ENCODE data around the gene KRT82. TPM values are rescaled to one million over a fixed set of nuclear protein-coding genes. Genes with fewer than 3 reads are reported as not detected.

Gene KRT82
- total and polyA plus RNA-seq, 2 of the 8 experiments (the other 6 are each of a cell fraction or from before 2014, with no cell fraction given) = not detected

GRCh38 chr12:52455821-52456220, 49.7 kb upstream of the KRT82 start:
- H2AFZ ChIP-seq (ENCODE audit: low read length) = no peak overlapping the region
- no peak overlapping the region for H4K5ac ChIP-seq (ENCODE audit: insufficient read length, low read depth, low read length)

More at GRCh38 chr12:52455821-52456220, 49.7 kb upstream of the KRT82 start:
- H3K4ac ChIP-seq (replicated peaks; ENCODE audit: insufficient read length, low read depth, low read length) = no peak overlapping the region
- no peaks in the 10 kb centered on the region for H3K27me3 ChIP-seq (replicated peaks in 1 of 4; ENCODE audit: control insufficient read depth in 3 of 4, extremely low read depth in 1 of 4, insufficient read depth in 3 of 4, low read length in 3 of 4)
- DNase-seq (ENCODE audit: low read depth in 1 of 2, low spot score in 2 of 2) (no peak), FAIRE-seq (no peak)
- no peaks in the 10 kb centered on the region for H4K20me1 ChIP-seq (replicated peaks in 1 of 2; ENCODE audit: control insufficient read depth in 1 of 2, insufficient read depth in 2 of 2, low read length in 2 of 2)
- no peak overlapping the region for H3K23ac ChIP-seq (ENCODE audit: insufficient read length)
- no peak overlapping the region for H3K4me3 ChIP-seq (ENCODE audit: extremely low read depth in 1 of 4, insufficient read depth in 2 of 4, low read depth in 3 of 4, low read length in 4 of 4)
- H3K79me1 ChIP-seq (ENCODE audit: low read depth, low read length) = no peaks in the 10 kb centered on the region
- no peaks in the 10 kb centered on the region for H3K36me3 ChIP-seq (ENCODE audit: control insufficient read depth in 2 of 4, insufficient read depth in 4 of 4, low read length in 3 of 4)
- H3K18ac ChIP-seq (ENCODE audit: extremely low read depth, low read length) = no peak overlapping the region
- H2BK15ac ChIP-seq (ENCODE audit: low read length) = 0 out of 2 replicates have a peak overlapping the region, but pooled peaks have one; percentile 72
- H2AK5ac ChIP-seq (ENCODE audit: low read depth, low read length) = no peak overlapping the region
- H3K23me2 ChIP-seq (ENCODE audit: low read depth, low read length) = no peaks in the 10 kb centered on the region
- no peak overlapping the region for H3K4me2 ChIP-seq (ENCODE audit: insufficient read depth in 1 of 2, low read depth in 2 of 2, low read length in 2 of 2)
- H4K91ac ChIP-seq (replicated peaks; ENCODE audit: insufficient read length, low read length) = no peak overlapping the region
- ChIA-PET POLR2A (ENCODE audit: partially characterized antibody) (interaction anchor here (0.5 kb wide), 1 partner anchor 85 kb away, joined by 3 read pairs; no protein-coding TSS in a partner anchor), CTCF (ENCODE audit: partially characterized antibody) (interaction anchor here (1.0 kb wide), 1 partner anchor 11 kb away, joined by 3 read pairs; no protein-coding TSS in a partner anchor)
- no peak overlapping the region for H3K27ac ChIP-seq (ENCODE audit: low read depth, low read length)
- H2BK120ac ChIP-seq (replicated peaks; ENCODE audit: low read depth, low read length) = no peak overlapping the region
- no peak overlapping the region for H2BK5ac ChIP-seq (ENCODE audit: low read depth, low read length)
- 82% methylated on average over 1 of the region's 1 CpG; no CpG with 5 or more reads in 1 of the 2 experiments for WGBS, 2 experiments (ENCODE audit: extremely low coverage in 1 of 2, insufficient coverage in 1 of 2, insufficient read length in 1 of 2, insufficient replicate concordance in 2 of 2, low coverage in 1 of 2, low lambda C conversion rate in 2 of 2, missing lambda C conversion rate in 1 of 2)
- no peak overlapping the region for H2BK20ac ChIP-seq (ENCODE audit: low read length)
- no peak overlapping the region for H3K56ac ChIP-seq (replicated peaks; ENCODE audit: insufficient read length, low read depth, low read length)
- H3K14ac ChIP-seq (ENCODE audit: insufficient read length) = no peak overlapping the region
- H3K79me2 ChIP-seq (ENCODE audit: control insufficient read depth in 1 of 2, insufficient read depth in 2 of 2, low read length in 2 of 2) = no peaks in the 10 kb centered on the region
- H2BK12ac ChIP-seq (ENCODE audit: low read depth, low read length) = peak overlapping the region; percentile 39; the same call in 1 of the 2 replicates
- no peak for TF ChIP-seq SIX5 (IDR thresholded peaks at IDR 0.05; ENCODE audit: low read depth, low read length)
- TF ChIP-seq CEBPB (IDR thresholded peaks at IDR 0.05; ENCODE audit: low read depth, low read length) = peak; percentile 41; the same call in 1 of the 2 replicates
- H3K9ac ChIP-seq (replicated peaks in 1 of 4; ENCODE audit: extremely low read depth in 1 of 4, low read depth in 3 of 4, low read length in 3 of 4) = no peak overlapping the region
- no peak overlapping the region for H4K8ac ChIP-seq (ENCODE audit: extremely low read depth, insufficient read depth, low read length)
- no peaks in the 10 kb centered on the region for H3K4me1 ChIP-seq (replicated peaks in 1 of 4; ENCODE audit: control insufficient read depth in 3 of 4, insufficient read depth in 4 of 4, low read length in 3 of 4)
- H3K9me3 ChIP-seq (ENCODE audit: insufficient read depth in 2 of 2, low read depth in 1 of 2, low read length in 1 of 2) = no peaks in the 10 kb centered on the region
